ENCODE data around the gene KCNK17. TPM values are rescaled to one million over a fixed set of nuclear protein-coding genes. Genes with fewer than 3 reads are reported as not detected.

KCNK17 gene
- total RNA-seq, 1 donor from 2014 or later: 3.7 TPM

DNA sequence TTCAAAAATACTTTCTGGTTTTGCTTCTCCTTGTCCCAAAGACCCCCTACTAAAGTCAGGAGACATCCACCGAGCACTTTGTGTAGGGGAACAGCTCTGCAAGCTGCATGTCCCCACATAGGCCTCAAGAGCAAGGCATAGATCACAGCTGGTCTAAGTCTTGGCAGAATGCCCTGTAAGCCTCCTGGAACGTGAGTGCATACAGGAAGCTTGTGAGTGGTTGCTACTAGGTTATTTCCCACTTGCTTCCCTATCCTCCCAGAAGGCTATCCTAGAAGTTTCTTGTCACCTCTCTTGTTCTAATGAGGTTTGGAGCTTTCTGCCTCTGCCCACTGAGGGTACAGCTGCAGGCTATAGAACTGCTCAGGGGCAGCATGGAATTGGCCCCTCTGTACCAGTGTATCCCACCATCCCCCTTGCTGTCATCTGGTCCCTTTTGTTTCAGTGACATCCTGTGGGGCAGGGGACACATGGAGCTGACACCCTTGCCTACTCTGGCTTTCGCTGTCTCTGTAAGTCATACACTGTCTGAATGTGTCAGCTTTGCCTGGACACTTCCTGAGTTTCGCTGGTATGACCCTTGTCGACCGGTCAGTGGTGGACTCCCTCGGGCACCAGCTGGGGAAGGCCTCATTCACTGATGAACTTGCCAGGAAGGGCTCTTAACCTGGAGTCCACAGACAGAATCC is 43.9 kb upstream of the KCNK17 start:
- Histone ChIP-seq H3K27me3 (no peaks in the 10 kb centered on the region), H3K4me1 (peaks cover 6% of the 10 kb centered on the region)
- intact Hi-C loops (cut with DNase I): no loop called here

DNA sequence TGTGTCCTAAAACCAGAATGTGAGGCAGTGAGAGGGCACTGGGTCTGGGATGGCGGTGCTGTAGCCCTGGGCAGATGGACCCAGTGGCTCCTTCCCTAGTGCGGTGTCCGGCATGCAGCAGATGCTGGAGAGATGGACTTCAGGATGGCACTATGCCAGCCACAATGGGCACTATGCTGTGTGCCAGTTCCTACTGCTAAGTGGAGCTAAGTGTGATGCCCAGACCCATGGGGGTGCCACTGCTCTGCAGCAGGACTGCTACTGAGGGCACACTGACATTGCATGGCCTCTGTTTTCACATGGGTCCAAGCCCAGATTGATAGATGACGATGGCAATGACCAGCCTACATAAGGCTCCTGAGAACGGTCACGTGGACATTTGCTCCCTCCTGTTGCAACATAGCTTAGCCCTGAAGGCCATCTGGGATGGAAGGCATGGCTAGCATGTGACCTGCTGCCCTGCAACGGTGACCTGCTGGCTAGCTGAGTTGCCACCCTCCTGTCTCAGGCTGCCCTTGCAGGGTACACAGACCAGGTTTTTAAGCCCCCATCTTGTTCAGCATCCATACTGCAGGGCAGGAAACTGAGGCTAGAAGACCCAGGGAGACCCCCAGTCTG is 39.6 kb upstream of the KCNK17 start:
- intact Hi-C loops (cut with DNase I): no loop called here
- H3K4me1 ChIP-seq: peaks cover 6% of the 10 kb centered on the region
- no peaks in the 10 kb centered on the region for H3K9me3 ChIP-seq
- no peak for ATAC-seq
- H3K27ac ChIP-seq: no peak overlapping the region
- no peak overlapping the region for H3K4me3 ChIP-seq
- no peaks in the 10 kb centered on the region for H3K36me3 ChIP-seq
- H3K27me3 ChIP-seq: no peaks in the 10 kb centered on the region
- TF ChIP-seq, protein P1, sequence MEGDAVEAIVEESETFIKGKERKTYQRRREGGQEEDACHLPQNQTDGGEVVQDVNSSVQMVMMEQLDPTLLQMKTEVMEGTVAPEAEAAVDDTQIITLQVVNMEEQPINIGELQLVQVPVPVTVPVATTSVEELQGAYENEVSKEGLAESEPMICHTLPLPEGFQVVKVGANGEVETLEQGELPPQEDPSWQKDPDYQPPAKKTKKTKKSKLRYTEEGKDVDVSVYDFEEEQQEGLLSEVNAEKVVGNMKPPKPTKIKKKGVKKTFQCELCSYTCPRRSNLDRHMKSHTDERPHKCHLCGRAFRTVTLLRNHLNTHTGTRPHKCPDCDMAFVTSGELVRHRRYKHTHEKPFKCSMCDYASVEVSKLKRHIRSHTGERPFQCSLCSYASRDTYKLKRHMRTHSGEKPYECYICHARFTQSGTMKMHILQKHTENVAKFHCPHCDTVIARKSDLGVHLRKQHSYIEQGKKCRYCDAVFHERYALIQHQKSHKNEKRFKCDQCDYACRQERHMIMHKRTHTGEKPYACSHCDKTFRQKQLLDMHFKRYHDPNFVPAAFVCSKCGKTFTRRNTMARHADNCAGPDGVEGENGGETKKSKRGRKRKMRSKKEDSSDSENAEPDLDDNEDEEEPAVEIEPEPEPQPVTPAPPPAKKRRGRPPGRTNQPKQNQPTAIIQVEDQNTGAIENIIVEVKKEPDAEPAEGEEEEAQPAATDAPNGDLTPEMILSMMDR (IDR thresholded peaks at IDR 0.05): no peak
- no peak for DNase-seq

More for the DNA sequence above, 43.9 kb upstream of the KCNK17 start:
- Histone ChIP-seq H3K4me3 (no peak overlapping the region), H3K36me3 (no peaks in the 10 kb centered on the region), H3K27ac (no peak overlapping the region), H3K9me3 (no peaks in the 10 kb centered on the region)
- DNase-seq (no peak), ATAC-seq (peak; percentile 43)
- TF ChIP-seq, protein P1 (IDR thresholded peaks at IDR 0.05): no peak

DNA sequence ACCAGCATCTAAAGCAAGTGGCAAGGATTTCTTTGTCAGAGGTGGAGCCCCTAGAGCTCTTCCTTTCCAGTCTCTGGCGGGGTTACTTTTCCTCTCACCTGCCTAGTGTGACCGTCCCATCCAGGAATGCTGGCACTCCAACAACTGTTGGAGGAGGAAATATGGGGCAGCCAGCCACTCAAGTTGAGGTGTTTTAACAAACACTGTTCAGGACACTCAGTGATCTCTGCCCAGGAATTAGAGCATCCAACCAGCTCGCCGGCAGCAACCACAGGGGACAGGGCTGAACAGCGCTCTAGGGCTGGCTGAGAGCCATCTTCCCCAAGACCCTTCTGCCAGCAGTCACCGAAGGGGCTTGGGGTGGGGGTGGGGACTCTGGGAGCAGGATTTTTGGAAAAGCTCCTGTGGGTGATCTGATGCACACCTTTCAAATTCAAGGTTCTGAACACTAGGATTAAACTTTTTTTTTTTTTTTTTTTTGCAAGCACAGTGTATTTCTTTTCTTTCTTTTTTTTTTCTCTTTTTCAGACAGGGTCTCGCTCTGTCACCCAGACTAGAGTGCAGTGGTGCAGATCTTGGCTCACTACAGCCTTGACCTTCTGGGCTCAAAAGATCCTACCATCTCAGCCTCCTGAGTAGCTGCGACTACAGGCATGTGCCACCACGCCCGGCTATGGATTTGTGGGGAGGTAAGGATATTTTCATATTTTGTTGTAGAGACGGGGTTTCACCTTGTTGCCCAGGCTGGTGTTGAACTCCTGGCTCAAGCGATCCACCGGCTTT is 36.7 kb upstream of the KCNK17 start:
- H3K27me3 ChIP-seq: no peaks in the 10 kb centered on the region
- H3K27ac ChIP-seq: no peak overlapping the region
- H3K4me3 ChIP-seq: no peak overlapping the region
- intact Hi-C loops (cut with DNase I): no loop called here
- H3K36me3 ChIP-seq: no peaks in the 10 kb centered on the region
- H3K9me3 ChIP-seq: no peaks in the 10 kb centered on the region
- peak; percentile 41 for ATAC-seq
- TF ChIP-seq, protein P1 (IDR thresholded peaks at IDR 0.05): no peak
- H3K4me1 ChIP-seq: no peaks in the 10 kb centered on the region
- DNase-seq: peak; percentile 54

DNA sequence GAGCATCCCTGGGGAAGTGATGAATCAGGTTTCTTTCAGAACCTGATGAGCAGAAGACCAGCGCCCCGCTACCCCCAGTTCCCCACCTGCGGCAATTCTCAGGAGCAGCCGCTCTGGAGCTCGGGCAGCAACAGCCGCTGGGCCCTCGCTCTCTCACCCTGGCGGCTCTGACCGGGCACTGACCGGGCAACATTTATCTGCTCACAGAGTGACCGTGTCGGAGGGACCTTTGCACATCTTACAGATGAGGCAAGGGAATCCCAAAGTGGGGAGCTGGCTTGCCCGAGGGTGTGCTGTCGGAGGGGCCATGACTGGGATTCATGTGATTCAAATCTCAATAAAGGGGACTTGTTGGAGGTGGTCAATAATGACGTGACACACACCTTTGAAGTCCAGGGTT is 34.5 kb upstream of the KCNK17 start:
- TF ChIP-seq, protein P1 (IDR thresholded peaks at IDR 0.05): no peak
- no peaks in the 10 kb centered on the region for H3K9me3 ChIP-seq
- no peaks in the 10 kb centered on the region for H3K27me3 ChIP-seq
- DNase-seq: no peak
- intact Hi-C loops (cut with DNase I): no loop called here
- no peaks in the 10 kb centered on the region for H3K4me1 ChIP-seq
- no peak overlapping the region for H3K27ac ChIP-seq
- H3K36me3 ChIP-seq: no peaks in the 10 kb centered on the region
- no peak overlapping the region for H3K4me3 ChIP-seq
- ATAC-seq: no peak

DNA sequence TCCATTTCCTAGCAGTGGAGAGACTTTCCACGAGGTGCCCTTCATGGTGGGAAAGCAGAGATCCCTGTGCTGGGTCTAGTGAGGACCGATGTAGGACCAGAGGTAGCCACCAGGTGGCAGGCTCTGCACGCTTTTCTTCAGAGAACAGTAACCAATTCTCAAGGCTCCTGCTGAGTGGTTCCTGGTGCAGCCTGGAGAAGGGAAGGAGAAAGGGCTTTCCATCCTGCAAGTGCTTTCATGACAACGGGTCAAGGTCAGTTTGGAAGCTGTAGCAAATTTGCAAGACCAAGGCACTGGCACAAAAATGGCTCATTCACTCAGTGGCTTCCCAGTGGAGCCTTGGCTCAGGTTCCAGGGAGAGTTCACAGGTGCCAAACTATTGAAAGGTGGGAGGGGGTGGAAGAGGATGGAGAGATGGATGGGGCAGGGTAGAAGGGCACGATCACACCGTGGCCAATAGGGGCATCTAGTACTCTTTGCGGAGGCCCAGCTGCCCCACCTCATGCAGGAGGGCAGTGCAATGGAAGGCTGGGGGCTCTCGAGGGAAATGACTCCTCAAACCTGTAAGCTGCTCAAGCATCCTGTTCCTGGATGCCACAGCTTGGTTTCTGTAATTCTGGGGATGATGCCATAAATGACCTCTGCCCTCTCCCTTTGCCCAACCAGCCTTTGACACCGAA is 33.8 kb upstream of the KCNK17 start:
- DNase-seq (peak; percentile 81), ATAC-seq (peak; percentile 85)
- intact Hi-C loops (cut with DNase I): no loop called here
- Histone ChIP-seq H3K4me1 (peaks cover 6% of the 10 kb centered on the region), H3K27me3 (no peaks in the 10 kb centered on the region), H3K9me3 (no peaks in the 10 kb centered on the region), H3K36me3 (no peaks in the 10 kb centered on the region), H3K27ac (no peak overlapping the region), H3K4me3 (no peak overlapping the region)
- TF ChIP-seq, protein P1 (IDR thresholded peaks at IDR 0.05): peak; percentile 94
